A549 (cell line): ENCODE data around the gene ZDHHC1.

Experiments used
- CEBPB ChIP-seq, 2 experiments: fragments of >200 bp in 1 of 2; sonication (Bioruptor Twin) in 1 of 2; formaldehyde crosslinking in 1 of 2; IDR thresholded peaks; 2 replicates each; pipeline ENCODE4 v1.6.1; 2012 to 2016
- CTCF ChIP-seq: fragments of >200 bp; sonication (Bioruptor Twin); formaldehyde crosslinking; IDR thresholded peaks from 3 replicates; pipeline ENCODE4 v1.5.1; 2016
- EHMT2 ChIP-seq: fragments of 200-600 bp; sonication (generic); IDR thresholded peaks from 2 replicates; pipeline ENCODE4 v1.6.1; 2016; ENCODE audit warnings: antibody characterized with exemption, low read depth, mild to moderate bottlenecking, moderate library complexity
- ELK1 ChIP-seq: fragments of 150-350 bp; IDR thresholded peaks from 2 replicates; pipeline ENCODE4 v1.6.1; 2014; ENCODE audit warnings: low read depth, mild to moderate bottlenecking, low read length
- EP300 ChIP-seq, 2 experiments: fragments of >200 bp; sonication (Bioruptor Twin); formaldehyde crosslinking; IDR thresholded peaks; 2 replicates in 1 of 2; 3 replicates in 1 of 2; pipeline ENCODE4 v1.6.1; 2016 to 2017
- JUN ChIP-seq, 2 experiments: fragments of >200 bp; sonication (Bioruptor Twin); formaldehyde crosslinking; IDR thresholded peaks; 2 replicates in 1 of 2; 3 replicates in 1 of 2; pipeline ENCODE4 v1.6.1; 2016 to 2017
- KDM1A ChIP-seq: fragments of 200-600 bp; sonication (generic); IDR thresholded peaks from 2 replicates; pipeline ENCODE4 v1.6.1; 2016; ENCODE audit warnings: low read depth, mild to moderate bottlenecking
- MAZ ChIP-seq: fragments of 150-350 bp; IDR thresholded peaks from 2 replicates; pipeline ENCODE4 v1.6.1; 2014; ENCODE audit warnings: antibody characterized with exemption, low read depth, low read length, borderline replicate concordance
- POLR2A ChIP-seq: IDR thresholded peaks from 2 replicates; pipeline ENCODE4 v1.6.1; 2012; ENCODE audit warnings: mild to moderate bottlenecking, low read length
- REST ChIP-seq: fragments of 200-600 bp; sonication (generic); IDR thresholded peaks from 2 replicates; pipeline ENCODE4 v1.6.1; 2016; ENCODE audit warnings: antibody characterized with exemption, mild to moderate bottlenecking, moderate library complexity
- SMC3 ChIP-seq: fragments of >200 bp; sonication (Bioruptor Twin); formaldehyde crosslinking; IDR thresholded peaks from 3 replicates; pipeline ENCODE4 v1.6.1; 2018; ENCODE audit warnings: inconsistent platforms

GRCh38 chr16:67361038-67361437, 55.2 kb downstream of the ZDHHC1 start:
- TF ChIP-seq CTCF, result no peak
- TF ChIP-seq REST, result no peak
- TF ChIP-seq KDM1A, result no peak
- no peak for TF ChIP-seq EHMT2
- TF ChIP-seq POLR2A, result no peak
- TF ChIP-seq MAZ, result no peak
- no peak for TF ChIP-seq EP300 (IDR thresholded peaks at IDR 0.05)
- no peak for TF ChIP-seq JUN (IDR thresholded peaks at IDR 0.05)
- TF ChIP-seq ELK1, result no peak
- TF ChIP-seq SMC3, result no peak
- TF ChIP-seq CEBPB (IDR thresholded peaks at IDR 0.05), result no peak
